ENCODE data around the gene CD14.
"Not testable (repeated sequence)": the region's sequence is repeated elsewhere in the genome, so short reads cannot be mapped to it uniquely, and the experiment has no call there.

Gene CD14

DNA sequence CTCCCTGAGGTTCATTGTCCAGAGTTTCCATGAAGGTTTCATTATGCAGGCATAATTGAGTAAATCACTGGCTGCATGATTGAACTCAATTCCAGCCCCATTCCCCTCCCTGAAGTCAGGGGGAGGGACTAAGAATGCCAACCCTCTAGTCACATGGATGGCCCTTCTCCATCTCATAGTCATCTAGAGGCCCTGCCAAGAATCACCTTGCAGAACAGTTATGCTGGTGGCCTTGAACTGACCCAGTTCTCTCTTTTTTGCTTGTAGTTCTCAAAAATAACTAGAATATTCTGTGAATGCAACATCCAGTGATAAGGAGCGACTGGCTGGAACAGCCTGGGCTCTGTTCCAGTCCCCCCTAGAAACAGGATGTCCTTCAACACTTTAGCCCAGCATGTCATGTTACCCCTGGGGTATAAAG, 36.6 kb downstream of the CD14 start:
- DNase-seq, result peak in 1 of 56 donors; percentile 36

DNA sequence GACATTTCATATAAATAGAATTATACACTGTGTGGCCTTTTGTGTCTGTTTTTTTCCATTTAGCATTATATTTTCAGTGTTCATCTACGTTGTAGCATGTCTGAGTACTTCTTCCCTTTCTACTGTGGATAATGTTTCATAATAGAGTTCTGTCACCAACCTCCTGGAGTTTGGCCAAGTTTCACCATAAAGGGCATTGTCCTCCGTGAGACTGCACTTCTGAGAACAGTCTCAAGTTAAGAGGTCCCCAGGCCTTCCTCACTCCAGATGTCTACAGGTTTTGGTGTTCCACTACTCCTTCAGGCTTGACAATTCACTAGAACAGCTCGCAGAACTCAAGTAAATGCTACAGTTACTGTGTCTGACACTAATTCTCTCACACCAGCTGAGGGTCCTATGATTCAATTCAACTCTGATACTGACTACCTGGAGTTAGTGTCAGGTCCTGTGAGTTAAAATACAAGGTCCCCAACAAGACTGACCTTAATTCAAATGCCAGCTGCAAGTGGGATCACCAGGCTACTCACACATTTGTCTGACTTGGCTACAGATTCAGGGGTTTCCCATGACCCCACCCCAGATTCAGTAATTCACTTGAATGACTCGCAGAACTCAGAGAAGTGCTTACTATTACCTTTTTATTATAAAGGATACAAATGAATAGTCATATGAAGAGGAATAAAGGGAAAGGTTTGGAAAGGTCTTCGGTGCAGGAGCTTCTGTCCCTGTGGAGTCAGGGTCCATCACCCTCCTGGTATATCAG, 37.3 kb downstream of the CD14 start:
- peak in 6 of 56 donors; percentile 10 to 41 (median 26) for DNase-seq

GRCh38 chr5:140594169-140594568, 38.8 kb downstream of the CD14 start:
- no peak for DNase-seq

DNA sequence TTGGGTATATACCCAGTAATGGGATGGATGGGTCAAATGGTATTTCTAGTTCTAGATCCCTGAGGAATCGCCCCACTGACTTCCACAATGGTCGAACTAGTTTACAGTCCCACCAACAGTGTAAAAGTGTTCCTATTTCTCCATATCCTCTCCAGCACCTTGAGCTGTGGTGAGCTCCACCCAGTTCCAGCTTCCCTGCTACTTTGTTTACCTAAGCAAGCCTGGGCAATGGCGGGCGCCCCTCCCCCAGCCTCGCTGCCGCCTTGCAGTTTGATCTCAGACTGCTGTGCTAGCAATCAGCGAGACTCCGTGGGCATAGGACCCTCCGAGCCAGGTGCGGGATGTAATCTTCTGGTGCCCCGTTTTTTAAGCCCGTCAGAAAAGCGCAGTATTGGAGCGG, 39.9 kb downstream of the CD14 start:
- not testable (repeated sequence) for DNase-seq

- DNase-seq, result no peak
Observed at GRCh38 chr5:140591747-140592372, 41.1 kb downstream of the CD14 start.

DNA sequence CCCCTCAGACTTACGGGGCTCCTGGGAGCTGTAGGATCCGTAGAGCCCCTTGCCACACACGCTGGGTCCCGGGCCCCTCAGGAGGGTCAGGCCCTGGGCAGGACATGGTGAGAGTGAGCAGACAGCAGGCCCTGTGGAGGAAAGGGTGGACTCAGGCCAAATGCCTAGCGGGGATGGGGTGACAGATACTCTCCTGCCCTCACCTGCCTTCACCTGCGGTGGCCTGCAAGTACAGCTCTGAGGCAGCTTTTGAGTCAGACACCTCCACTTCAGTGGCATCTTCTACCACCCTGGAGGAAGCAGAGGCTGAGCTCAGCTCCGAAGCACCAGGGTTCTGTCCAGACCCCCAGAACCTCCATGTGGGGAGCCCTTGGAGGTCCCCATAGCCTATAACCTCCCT, 42.1 kb downstream of the CD14 start:
- DNase-seq, result no peak

DNA sequence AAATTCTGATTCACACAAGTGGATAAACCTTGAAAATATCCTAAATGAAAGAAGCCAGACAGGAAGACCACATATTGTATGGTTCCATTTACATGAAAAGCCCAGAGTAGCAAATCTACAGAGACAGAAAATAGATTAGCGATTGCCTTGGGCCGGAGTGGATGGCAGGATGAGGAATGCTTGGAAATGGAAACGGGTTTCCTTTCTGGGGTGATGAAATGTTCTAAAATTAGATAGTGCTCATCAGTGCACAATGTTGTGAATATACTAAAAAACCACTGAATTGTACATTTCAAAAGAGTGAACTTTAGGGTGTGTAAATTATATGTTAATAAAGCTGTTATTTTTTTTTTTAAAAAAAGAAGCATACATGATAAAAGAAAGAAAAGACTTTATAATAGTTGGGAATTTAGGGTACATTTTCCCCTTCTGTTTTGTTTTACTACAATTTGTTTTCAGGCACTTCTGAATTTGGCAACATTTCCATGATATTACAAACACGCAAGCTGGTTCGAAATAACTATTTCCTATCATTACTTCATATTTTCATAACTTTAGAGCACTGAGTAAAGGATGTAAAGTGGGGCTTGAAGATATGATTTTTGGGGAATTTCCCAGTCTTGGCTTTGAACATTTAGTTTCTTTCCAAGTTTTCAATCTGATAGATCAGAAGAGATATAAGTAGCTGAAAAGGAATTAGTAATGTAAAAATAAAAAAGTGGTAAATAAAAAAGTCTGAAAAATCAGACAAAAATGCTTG, 44.5 kb downstream of the CD14 start:
- no peak for DNase-seq

DNA sequence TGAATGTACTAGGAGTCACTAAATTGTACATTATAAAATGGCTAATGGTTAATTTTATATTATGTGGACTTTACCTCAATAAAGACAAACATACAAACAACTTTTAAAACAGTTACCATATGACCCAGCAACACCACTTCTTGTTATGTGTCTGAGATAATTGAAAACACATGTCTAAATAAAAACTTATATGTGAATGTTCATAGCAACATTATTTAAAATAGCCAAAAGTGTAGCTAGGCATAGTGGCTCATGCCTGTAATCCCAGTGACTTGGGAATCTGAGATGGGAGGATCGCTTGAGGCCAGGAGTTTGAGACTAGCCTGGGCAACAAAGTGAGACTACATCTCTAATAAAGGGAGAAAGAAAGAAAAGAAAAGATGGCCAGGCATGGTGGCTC, 45.5 kb downstream of the CD14 start:
- DNase-seq, result no peak
